ENCODE data around the gene RXRA.

RXRA gene

DNA sequence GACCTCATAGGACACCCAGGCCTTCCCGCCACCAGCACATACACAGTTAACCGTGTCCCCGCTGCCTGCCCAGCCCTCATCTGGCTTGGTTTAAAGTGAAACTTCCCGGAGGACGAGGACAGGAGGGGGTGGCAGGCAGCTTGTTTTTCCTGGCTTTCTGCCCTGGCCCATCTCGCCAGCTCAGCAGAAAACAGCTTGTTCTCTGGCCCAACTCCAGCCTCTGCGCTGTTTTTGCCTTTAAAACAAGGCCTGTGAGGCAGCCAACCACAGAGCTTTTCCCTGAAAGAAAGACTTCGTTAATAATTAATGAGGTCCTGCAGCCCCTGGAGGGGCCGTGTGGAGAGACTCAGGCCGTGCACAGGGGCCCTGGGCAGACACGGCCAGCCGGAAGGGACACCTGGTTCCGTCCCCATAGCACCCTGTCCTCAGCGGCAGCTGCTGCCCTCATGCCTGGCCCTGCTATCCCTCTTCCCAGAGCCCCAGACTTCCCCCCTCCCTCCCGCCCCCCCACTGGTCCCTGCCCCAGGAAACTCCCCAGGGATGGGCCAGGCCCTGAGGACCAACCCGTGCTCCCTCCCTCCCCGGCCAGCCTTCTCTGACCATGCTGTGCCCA is 108.7 kb downstream of the RXRA start (continued):
- TF ChIP-seq, protein P1, sequence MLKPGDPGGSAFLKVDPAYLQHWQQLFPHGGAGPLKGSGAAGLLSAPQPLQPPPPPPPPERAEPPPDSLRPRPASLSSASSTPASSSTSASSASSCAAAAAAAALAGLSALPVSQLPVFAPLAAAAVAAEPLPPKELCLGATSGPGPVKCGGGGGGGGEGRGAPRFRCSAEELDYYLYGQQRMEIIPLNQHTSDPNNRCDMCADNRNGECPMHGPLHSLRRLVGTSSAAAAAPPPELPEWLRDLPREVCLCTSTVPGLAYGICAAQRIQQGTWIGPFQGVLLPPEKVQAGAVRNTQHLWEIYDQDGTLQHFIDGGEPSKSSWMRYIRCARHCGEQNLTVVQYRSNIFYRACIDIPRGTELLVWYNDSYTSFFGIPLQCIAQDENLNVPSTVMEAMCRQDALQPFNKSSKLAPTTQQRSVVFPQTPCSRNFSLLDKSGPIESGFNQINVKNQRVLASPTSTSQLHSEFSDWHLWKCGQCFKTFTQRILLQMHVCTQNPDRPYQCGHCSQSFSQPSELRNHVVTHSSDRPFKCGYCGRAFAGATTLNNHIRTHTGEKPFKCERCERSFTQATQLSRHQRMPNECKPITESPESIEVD (tag by site-specific recombination; IDR thresholded peaks at IDR 0.05): peak; percentile 84
- TF ChIP-seq, protein P2, sequence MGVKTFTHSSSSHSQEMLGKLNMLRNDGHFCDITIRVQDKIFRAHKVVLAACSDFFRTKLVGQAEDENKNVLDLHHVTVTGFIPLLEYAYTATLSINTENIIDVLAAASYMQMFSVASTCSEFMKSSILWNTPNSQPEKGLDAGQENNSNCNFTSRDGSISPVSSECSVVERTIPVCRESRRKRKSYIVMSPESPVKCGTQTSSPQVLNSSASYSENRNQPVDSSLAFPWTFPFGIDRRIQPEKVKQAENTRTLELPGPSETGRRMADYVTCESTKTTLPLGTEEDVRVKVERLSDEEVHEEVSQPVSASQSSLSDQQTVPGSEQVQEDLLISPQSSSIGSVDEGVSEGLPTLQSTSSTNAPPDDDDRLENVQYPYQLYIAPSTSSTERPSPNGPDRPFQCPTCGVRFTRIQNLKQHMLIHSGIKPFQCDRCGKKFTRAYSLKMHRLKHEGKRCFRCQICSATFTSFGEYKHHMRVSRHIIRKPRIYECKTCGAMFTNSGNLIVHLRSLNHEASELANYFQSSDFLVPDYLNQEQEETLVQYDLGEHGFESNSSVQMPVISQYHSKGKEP (tag by site-specific recombination; IDR thresholded peaks at IDR 0.05): peak; percentile 62; the same call in 1 of the 2 replicates
- TF ChIP-seq ZNF561 (tag by site-specific recombination; IDR thresholded peaks at IDR 0.05; ENCODE audit: borderline replicate concordance): peak; percentile 82; the same call in 1 of the 2 replicates
- no peak for TF ChIP-seq ZNF600 (tag by site-specific recombination; IDR thresholded peaks at IDR 0.05)
- TF ChIP-seq GLIS1 (tag by site-specific recombination; IDR thresholded peaks at IDR 0.05): peak; percentile 41; the same call in 1 of the 2 replicates
- TF ChIP-seq, protein P3, sequence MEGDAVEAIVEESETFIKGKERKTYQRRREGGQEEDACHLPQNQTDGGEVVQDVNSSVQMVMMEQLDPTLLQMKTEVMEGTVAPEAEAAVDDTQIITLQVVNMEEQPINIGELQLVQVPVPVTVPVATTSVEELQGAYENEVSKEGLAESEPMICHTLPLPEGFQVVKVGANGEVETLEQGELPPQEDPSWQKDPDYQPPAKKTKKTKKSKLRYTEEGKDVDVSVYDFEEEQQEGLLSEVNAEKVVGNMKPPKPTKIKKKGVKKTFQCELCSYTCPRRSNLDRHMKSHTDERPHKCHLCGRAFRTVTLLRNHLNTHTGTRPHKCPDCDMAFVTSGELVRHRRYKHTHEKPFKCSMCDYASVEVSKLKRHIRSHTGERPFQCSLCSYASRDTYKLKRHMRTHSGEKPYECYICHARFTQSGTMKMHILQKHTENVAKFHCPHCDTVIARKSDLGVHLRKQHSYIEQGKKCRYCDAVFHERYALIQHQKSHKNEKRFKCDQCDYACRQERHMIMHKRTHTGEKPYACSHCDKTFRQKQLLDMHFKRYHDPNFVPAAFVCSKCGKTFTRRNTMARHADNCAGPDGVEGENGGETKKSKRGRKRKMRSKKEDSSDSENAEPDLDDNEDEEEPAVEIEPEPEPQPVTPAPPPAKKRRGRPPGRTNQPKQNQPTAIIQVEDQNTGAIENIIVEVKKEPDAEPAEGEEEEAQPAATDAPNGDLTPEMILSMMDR (tag by site-specific recombination; IDR thresholded peaks at IDR 0.05): no peak
- TF ChIP-seq ZNF664 (tag by site-specific recombination; IDR thresholded peaks at IDR 0.05): no peak

DNA sequence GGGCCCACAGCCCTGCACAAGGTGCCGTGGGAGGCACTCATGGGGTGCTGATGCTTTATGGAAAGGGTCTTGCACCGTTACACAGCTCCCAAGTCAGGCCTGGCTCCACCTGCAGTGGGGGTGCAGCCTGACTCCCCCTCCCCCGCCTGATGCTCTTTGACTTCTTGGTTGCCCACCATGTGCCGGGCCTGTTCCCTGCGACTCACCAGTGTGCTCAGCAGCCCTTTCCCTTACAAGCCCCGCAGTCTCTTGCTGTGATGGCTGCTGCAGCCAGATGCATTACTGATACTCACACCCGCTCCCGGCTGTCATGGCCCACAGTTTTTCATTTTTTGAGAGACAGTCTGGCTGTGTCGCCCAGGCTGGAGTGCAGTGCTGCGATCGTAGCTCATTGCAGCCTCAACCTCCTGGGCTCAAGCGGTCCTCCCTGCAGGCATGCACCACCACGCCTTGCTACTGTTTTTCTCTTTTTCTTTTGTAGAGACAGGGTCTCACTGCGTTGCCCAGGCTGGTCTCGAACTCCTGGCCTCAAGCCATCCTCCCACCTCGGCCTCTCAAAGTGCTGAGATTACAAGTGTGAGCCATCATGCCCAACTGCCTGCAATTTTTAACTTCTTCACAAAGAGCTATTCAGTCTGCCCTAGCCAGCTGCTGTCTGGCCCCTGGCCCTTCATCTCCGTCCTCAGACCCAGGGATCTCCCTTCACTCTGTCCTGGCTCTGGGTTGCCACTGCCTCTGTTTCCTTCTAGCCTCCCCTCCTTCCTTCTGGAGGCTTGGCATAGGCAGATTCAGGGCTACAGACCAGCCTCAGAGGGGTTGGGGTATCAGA is 109.5 kb downstream of the RXRA start:
- peaks cover 0 to 35% of the 10 kb centered on the region in 2 experiments; a peak in 1 of 3 replicates for H3K36me3 ChIP-seq (ENCODE audit: control insufficient read depth in 2 of 2, insufficient read depth in 1 of 2, low read length in 2 of 2)
- H3K4me3 ChIP-seq (ENCODE audit: low read depth, low read length): no peak overlapping the region
- H3K4me1 ChIP-seq (ENCODE audit: control insufficient read depth, insufficient read depth, low read length): peaks cover 4% of the 10 kb centered on the region; the same call in 1 of the 2 replicates
- H3K9me3 ChIP-seq (ENCODE audit: control insufficient read depth, insufficient read depth, low read depth, low read length): no peaks in the 10 kb centered on the region
- TF ChIP-seq ZNF121 (tag by site-specific recombination; IDR thresholded peaks at IDR 0.05) (peak; percentile 91), ZNF211 (tag by site-specific recombination; IDR thresholded peaks at IDR 0.05; ENCODE audit: low read depth) (no peak), ZFP69B (tag by site-specific recombination; IDR thresholded peaks at IDR 0.05) (peak; percentile 35; the same call in 1 of the 2 replicates), ZIC2 (tag by site-specific recombination; IDR thresholded peaks at IDR 0.05) (peak; percentile 78)
- CTCF ChIA-PET: interaction anchor here (0.6 to 3.2 kb wide), 8 partner anchors 11 to 268 kb away, joined by 3 to 14 read pairs (median 3); no protein-coding TSS in a partner anchor
- POLR2A ChIA-PET: interaction anchor here (0.8 to 1.3 kb wide), 4 partner anchors 108 to 271 kb away, joined by 4 to 7 read pairs (median 6); no protein-coding TSS in a partner anchor
- H3K27ac ChIP-seq (ENCODE audit: extremely low read depth, low read depth, low read length): peak overlapping the region; percentile 70; the same call in 1 of the 2 replicates

DNA sequence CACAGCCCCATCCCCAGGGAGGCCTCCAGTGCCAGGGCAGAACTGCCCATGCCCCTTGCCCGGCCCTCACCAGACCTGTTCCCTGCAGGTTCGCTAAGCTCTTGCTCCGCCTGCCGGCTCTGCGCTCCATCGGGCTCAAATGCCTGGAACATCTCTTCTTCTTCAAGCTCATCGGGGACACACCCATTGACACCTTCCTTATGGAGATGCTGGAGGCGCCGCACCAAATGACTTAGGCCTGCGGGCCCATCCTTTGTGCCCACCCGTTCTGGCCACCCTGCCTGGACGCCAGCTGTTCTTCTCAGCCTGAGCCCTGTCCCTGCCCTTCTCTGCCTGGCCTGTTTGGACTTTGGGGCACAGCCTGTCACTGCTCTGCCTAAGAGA is 110.1 kb downstream of the RXRA start:
- TF ChIP-seq ZNF391 (tag by site-specific recombination; IDR thresholded peaks at IDR 0.05; ENCODE audit: borderline replicate concordance, low read depth) (no peak), ZBTB17 (tag by site-specific recombination; IDR thresholded peaks at IDR 0.05) (0 out of 2 replicates have a peak, but pooled peaks have one; percentile 26)
- H3K9me3 ChIP-seq (ENCODE audit: control insufficient read depth, insufficient read depth, low read depth, low read length): no peaks in the 10 kb centered on the region
- CTCF ChIA-PET: interaction anchor here (1.2 to 3.2 kb wide), 4 partner anchors 12 to 269 kb away, joined by 3 to 14 read pairs (median 6); no protein-coding TSS in a partner anchor
- peaks cover 4% of the 10 kb centered on the region; the same call in 1 of the 2 replicates for H3K4me1 ChIP-seq (ENCODE audit: control insufficient read depth, insufficient read depth, low read length)
- H3K4me3 ChIP-seq (ENCODE audit: low read depth, low read length): no peak overlapping the region
- POLR2A ChIA-PET: interaction anchor here (1.3 kb wide), 1 partner anchor 109 kb away, joined by 4 read pairs; no protein-coding TSS in a partner anchor
- no peak overlapping the region for H3K27ac ChIP-seq (ENCODE audit: extremely low read depth, low read depth, low read length)
- H3K36me3 ChIP-seq (ENCODE audit: control insufficient read depth in 2 of 2, insufficient read depth in 1 of 2, low read length in 2 of 2): peaks cover 0 to 35% of the 10 kb centered on the region in 2 experiments; a peak in 1 of 3 replicates

Measured in HEK293 (cell line).